Smooth muscle cell of bladder (primary cell): ENCODE measurements around the gene FAT2. TPM values are rescaled to one million over a fixed set of nuclear protein-coding genes. Genes with fewer than 3 reads are reported as not detected.

Source experiments
- total RNA-seq: library from RNA; depleted of rRNA; stranded (reverse); fragments of >200 nt; gene quantifications from 2 replicates; pipeline ENCODE4 v1.2.3, GENCODE V29; 2014

The FAT2 gene, protein sequence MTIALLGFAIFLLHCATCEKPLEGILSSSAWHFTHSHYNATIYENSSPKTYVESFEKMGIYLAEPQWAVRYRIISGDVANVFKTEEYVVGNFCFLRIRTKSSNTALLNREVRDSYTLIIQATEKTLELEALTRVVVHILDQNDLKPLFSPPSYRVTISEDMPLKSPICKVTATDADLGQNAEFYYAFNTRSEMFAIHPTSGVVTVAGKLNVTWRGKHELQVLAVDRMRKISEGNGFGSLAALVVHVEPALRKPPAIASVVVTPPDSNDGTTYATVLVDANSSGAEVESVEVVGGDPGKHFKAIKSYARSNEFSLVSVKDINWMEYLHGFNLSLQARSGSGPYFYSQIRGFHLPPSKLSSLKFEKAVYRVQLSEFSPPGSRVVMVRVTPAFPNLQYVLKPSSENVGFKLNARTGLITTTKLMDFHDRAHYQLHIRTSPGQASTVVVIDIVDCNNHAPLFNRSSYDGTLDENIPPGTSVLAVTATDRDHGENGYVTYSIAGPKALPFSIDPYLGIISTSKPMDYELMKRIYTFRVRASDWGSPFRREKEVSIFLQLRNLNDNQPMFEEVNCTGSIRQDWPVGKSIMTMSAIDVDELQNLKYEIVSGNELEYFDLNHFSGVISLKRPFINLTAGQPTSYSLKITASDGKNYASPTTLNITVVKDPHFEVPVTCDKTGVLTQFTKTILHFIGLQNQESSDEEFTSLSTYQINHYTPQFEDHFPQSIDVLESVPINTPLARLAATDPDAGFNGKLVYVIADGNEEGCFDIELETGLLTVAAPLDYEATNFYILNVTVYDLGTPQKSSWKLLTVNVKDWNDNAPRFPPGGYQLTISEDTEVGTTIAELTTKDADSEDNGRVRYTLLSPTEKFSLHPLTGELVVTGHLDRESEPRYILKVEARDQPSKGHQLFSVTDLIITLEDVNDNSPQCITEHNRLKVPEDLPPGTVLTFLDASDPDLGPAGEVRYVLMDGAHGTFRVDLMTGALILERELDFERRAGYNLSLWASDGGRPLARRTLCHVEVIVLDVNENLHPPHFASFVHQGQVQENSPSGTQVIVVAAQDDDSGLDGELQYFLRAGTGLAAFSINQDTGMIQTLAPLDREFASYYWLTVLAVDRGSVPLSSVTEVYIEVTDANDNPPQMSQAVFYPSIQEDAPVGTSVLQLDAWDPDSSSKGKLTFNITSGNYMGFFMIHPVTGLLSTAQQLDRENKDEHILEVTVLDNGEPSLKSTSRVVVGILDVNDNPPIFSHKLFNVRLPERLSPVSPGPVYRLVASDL (N-terminal part only)
- total RNA-seq, result under 0.01 TPM in 2 replicates

DNA sequence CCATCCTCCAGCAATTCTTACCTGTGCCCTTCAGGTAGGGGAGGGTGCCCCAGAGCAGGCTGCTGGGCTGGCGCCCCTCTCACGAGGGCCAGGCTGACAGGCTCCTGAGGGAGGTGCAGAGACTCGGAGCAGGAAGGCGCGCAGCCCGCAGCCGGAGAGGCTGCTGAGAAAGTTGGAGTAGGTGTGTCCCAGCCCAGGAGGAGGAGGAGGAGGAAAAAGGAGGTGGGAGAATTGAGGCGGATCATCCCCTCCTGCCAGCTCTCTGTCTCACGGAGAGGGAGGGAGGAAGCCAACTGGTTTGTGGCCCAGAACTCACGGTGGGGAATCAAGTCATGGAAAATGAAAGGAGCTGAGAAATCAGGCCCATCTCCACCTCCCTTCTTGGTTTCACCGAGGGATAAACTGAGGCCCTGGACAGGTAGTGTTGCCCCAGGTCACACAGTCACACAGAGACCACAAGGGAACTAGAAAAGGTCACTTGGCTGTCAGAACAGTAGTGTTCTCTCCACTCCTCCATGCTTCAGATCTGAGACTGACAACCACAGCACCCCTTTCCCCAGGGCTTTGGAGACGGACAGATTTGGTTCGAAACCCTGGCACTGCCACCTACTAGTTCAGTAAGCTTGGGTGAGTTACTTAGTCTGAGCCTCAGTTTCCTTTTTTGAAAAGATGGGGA lies at the start of gene FAT2:
Gene FAT2, minus strand, starts transcription at position 188 of the 676 bp plus-strand sequence. CDS start 22,400 bp downstream, outside the sequence.

Other genes starting within 250 kb of the FAT2 start
- not detected in 2 replicates for gene SLC36A2, start 243.8 kb downstream of the FAT2 start, total RNA-seq
- 4.3 TPM in 2 replicates for gene SLC36A1, start 143.7 kb downstream of the FAT2 start, total RNA-seq
- gene SPARC, start 95.6 kb upstream of the FAT2 start, total RNA-seq, result 1,301 and 3,185 TPM in 2 replicates
- gene ATOX1, start 167.3 kb upstream of the FAT2 start, total RNA-seq, result 66.0 and 82.9 TPM in 2 replicates
- gene G3BP1, start 180.6 kb upstream of the FAT2 start, total RNA-seq, result 96.7 and 155 TPM in 2 replicates